H1 (cell line): ENCODE results near the gene RAD51B. TPM values are rescaled to one million over a fixed set of nuclear protein-coding genes. Genes with fewer than 3 reads are reported as not detected.

Experiments
- RAD21 ChIP-seq, 2 experiments: IDR thresholded peaks in 1 of 2; conservative IDR thresholded peaks in 1 of 2; 2 replicates each; pipeline ENCODE4 v1.6.1; 2011; ENCODE audit warnings: low read depth in 2 of 2, low read length in 2 of 2, improper control_type of control experiment in 1 of 2, inconsistent platforms in 1 of 2, mild to moderate bottlenecking in 1 of 2, moderate library complexity in 1 of 2
- polyA plus RNA-seq, 7 experiments: library from polyadenylated mRNA; depleted of rRNA in 3 of 7; stranded (reverse) in 5 of 7; unstranded in 2 of 7; fragments of >200 nt in 5 of 7; fragments of 200-250 nt in 2 of 7; gene quantifications; 1 replicate in 5 of 7; 2 replicates in 1 of 7; 4 replicates in 1 of 7; pipeline versions ENCODE4 v1.2.1 to v1.2.3, GENCODE V29; 2011 to 2013; ENCODE audit warnings: missing spikeins in 2 of 7, mixed read lengths in 2 of 7
- total RNA-seq: library from RNA; stranded (reverse); fragmentation: NEBNext Ultra II Directional; extraction: Animal tissue kit (Norgen Biotek cat#: 25700); gene quantifications from 2 replicates; pipeline ENCODE4 v1.2.1, GENCODE V29; 2021
- TF ChIP-seq, protein P1 (sequence below): IDR thresholded peaks from 2 replicates; pipeline ENCODE4 v1.6.1; 2012; ENCODE audit warnings: low read length, inconsistent platforms
- TF ChIP-seq, protein P2 (sequence below): IDR thresholded peaks from 2 replicates; pipeline ENCODE4 v1.6.1; 2011; ENCODE audit warnings: low read length, improper control_type of control experiment

RAD51B gene
- total and polyA plus RNA-seq, 2 of the 8 experiments (the other 6 are each of a cell fraction or from before 2014, with no cell fraction given) = 3.9 to 14.9 TPM

GRCh38 chr14:68327231-68327630 is 507.7 kb downstream of the RAD51B start (continued):
- no peak for TF ChIP-seq RAD21 (IDR thresholded peaks at IDR 0.05 in 1 of 2, conservative IDR thresholded peaks at IDR 0.05 in 1 of 2; ENCODE audit: low read depth in 2 of 2, low read length in 2 of 2)
- TF ChIP-seq, protein P1, sequence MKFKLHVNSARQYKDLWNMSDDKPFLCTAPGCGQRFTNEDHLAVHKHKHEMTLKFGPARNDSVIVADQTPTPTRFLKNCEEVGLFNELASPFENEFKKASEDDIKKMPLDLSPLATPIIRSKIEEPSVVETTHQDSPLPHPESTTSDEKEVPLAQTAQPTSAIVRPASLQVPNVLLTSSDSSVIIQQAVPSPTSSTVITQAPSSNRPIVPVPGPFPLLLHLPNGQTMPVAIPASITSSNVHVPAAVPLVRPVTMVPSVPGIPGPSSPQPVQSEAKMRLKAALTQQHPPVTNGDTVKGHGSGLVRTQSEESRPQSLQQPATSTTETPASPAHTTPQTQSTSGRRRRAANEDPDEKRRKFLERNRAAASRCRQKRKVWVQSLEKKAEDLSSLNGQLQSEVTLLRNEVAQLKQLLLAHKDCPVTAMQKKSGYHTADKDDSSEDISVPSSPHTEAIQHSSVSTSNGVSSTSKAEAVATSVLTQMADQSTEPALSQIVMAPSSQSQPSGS = no peak
- TF ChIP-seq, protein P2, sequence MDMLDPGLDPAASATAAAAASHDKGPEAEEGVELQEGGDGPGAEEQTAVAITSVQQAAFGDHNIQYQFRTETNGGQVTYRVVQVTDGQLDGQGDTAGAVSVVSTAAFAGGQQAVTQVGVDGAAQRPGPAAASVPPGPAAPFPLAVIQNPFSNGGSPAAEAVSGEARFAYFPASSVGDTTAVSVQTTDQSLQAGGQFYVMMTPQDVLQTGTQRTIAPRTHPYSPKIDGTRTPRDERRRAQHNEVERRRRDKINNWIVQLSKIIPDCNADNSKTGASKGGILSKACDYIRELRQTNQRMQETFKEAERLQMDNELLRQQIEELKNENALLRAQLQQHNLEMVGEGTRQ = no peak
